HL-60 (cell line): ENCODE results near the gene KRTAP2-1.
"Not testable (repeated sequence)": the region's sequence is repeated elsewhere in the genome, so short reads cannot be mapped to it uniquely, and the experiment has no call there.

Source experiments
- DNase-seq, 2 experiments: peaks; one replicate each; pipeline ENCODE4 v3.0.0-alpha.2; 2010 to 2020; ENCODE audit warnings: low read depth in 1 of 2, low spot score in 1 of 2
- H3K27ac ChIP-seq: fragments of 250-450 bp; sonication (Bioruptor Pico); replicated peaks from 2 replicates; pipeline ENCODE4 v1.5.1; 2020; ENCODE audit warnings: mild to moderate bottlenecking, moderate library complexity
- H3K27me3 ChIP-seq: fragments of 250-450 bp; sonication (Bioruptor Pico); 2 replicates; pipeline ENCODE4 v1.5.1; 2021; ENCODE audit warnings: mild to moderate bottlenecking, moderate library complexity; ENCODE audit not compliant: insufficient read depth, poor library complexity, severe bottlenecking
- H3K4me3 ChIP-seq: replicated peaks from 2 replicates; pipeline ENCODE4 v1.5.1; 2011; ENCODE audit warnings: mild to moderate bottlenecking, control low read depth, low read length; ENCODE audit not compliant: insufficient read depth
- CTCF ChIP-seq: IDR thresholded peaks from one replicate; pipeline ENCODE4 v1.5.1; 2011; ENCODE audit warnings: low read length, control low read depth, inconsistent platforms; ENCODE audit not compliant: insufficient read depth
- GABPA ChIP-seq: IDR thresholded peaks from 2 replicates; pipeline ENCODE4 v1.6.1; 2012; ENCODE audit warnings: low read depth
- POLR2AphosphoS5 ChIP-seq: IDR thresholded peaks from 2 replicates; pipeline ENCODE4 v1.6.1; 2012; ENCODE audit warnings: low read depth
- REST ChIP-seq: IDR thresholded peaks from 2 replicates; pipeline ENCODE4 v1.6.1; 2012; ENCODE audit warnings: low read depth; ENCODE audit not compliant: insufficient replicate concordance
- SPI1 ChIP-seq: IDR thresholded peaks from 2 replicates; pipeline ENCODE4 v1.6.1; 2012; ENCODE audit warnings: low read depth, mild to moderate bottlenecking, borderline replicate concordance
- long read RNA-seq: library from polyadenylated mRNA; unstranded; transcript quantifications from one replicate; pipeline ENCODE4 v2.0.0, GENCODE V29; 2020

KRTAP2-1 gene
- long read RNA-seq: 0 reads

GRCh38 chr17:41046735-41047465 is at the start of gene KRTAP2-1:
Gene KRTAP2-1, minus strand, starts transcription at chr17:41047316. Its CDS starts 49 bp downstream, at chr17:41047267.
- not testable (repeated sequence) for H3K27ac ChIP-seq, H3K27me3 ChIP-seq, DNase-seq, H3K4me3 ChIP-seq

- DNase-seq: no peak
- TF ChIP-seq SPI1: no peak
- TF ChIP-seq POLR2AphosphoS5: no peak
- H3K27me3 ChIP-seq: no peaks in the 10 kb centered on the region
- H3K4me3 ChIP-seq: no peak overlapping the region
- no peak overlapping the region for H3K27ac ChIP-seq
Observed at GRCh38 chr17:41096055-41096454, 48.9 kb upstream of the KRTAP2-1 start.

GRCh38 chr17:41088760-41089352 is 41.7 kb upstream of the KRTAP2-1 start:
- peak in 1 of 2 experiments; percentile 13 for DNase-seq
- H3K27ac ChIP-seq, H3K4me3 ChIP-seq, H3K27me3 ChIP-seq: not testable (repeated sequence)
- TF ChIP-seq SPI1: peak; percentile 3; the same call in 1 of the 2 replicates

GRCh38 chr17:41084100-41084856 is 37.2 kb upstream of the KRTAP2-1 start, which contains the start of gene KRTAP4-7:
Gene KRTAP4-7, plus strand, starts transcription at chr17:41084150. Its CDS starts 57 bp downstream, at chr17:41084207.
- not testable (repeated sequence) for H3K27me3 ChIP-seq, H3K4me3 ChIP-seq, DNase-seq, H3K27ac ChIP-seq

DNA sequence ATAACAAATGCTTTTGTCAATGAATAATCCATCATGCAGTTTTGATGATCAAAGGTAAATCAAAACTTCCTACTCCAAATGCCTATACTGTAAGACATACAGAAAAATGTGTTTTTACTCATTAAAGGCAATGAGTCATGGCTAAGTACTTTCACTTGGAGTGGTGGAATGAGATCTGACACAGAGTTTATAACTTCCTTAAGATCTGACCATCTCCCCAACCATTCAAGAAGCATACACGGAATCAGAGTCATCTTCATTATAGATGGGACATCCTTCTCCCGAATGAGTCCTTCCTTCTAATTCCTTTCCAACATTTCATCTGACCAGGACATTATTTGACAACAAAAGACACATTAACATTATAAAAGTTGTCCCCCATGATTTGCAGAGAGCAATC is 36.3 kb upstream of the KRTAP2-1 start:
- H3K27ac ChIP-seq, H3K27me3 ChIP-seq, H3K4me3 ChIP-seq, DNase-seq: not testable (repeated sequence)

- DNase-seq: no peak
- Histone ChIP-seq H3K4me3 (no peak overlapping the region), H3K27ac (no peak overlapping the region), H3K27me3 (no peaks in the 10 kb centered on the region)
- TF ChIP-seq GABPA (no peak), SPI1 (no peak), POLR2AphosphoS5 (no peak), REST (no peak), CTCF (no peak)
Observed at GRCh38 chr17:41082626-41083025, 35.5 kb upstream of the KRTAP2-1 start.

DNA sequence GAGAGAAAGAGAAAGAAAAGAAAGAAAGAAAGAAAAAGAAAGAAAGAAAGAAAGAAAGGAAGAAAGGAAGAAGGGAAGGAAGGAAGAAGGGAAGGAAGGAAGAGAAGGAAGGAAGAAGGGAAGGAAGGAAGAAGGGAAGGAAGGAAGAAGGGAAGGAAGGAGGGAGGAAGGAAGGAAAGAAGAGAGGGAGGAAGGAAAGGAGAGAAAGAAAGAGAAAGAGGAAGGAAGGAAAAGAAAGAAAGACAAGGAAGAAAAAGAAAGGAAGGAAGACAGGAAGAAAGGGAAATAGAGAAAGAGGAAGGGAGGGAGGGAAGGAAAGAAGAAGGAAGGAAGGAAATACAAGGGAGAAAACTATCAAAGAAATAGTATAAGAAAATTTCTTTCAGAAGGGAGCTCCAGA is 29.7 kb upstream of the KRTAP2-1 start:
- Histone ChIP-seq H3K27ac (no peak overlapping the region), H3K27me3 (no peaks in the 10 kb centered on the region), H3K4me3 (no peak overlapping the region)
- DNase-seq: no peak
- no peak for TF ChIP-seq POLR2AphosphoS5
- no peak for TF ChIP-seq GABPA
- no peak for TF ChIP-seq REST
- no peak for TF ChIP-seq CTCF
- no peak for TF ChIP-seq SPI1
